Breast epithelium (tissue), 3 donors: ENCODE results near the gene FAP.

Experiments used
- POLR2A ChIP-seq: fragments of 450-650 bp; IDR thresholded peaks from one replicate; pipeline ENCODE4 v1.6.1; 2016; ENCODE audit warnings: antibody characterized with exemption, mild to moderate bottlenecking, moderate library complexity
- POLR2AphosphoS5 ChIP-seq, 3 donors: sonication (generic); formaldehyde crosslinking; IDR thresholded peaks; one replicate each; pipeline ENCODE4 v1.6.1; 2017; ENCODE audit warnings: antibody characterized with exemption in 3 of 3
- TF ChIP-seq, protein P1 (sequence below), 3 donors: fragments of 450-650 bp; IDR thresholded peaks; one replicate each; pipeline ENCODE4 v1.5.1; 2016 to 2017; ENCODE audit warnings: antibody characterized with exemption in 3 of 3, mild to moderate bottlenecking in 3 of 3, moderate library complexity in 3 of 3

GRCh38 chr2:162125138-162125537 lies 118.1 kb downstream of the FAP start:
- TF ChIP-seq, protein P1, sequence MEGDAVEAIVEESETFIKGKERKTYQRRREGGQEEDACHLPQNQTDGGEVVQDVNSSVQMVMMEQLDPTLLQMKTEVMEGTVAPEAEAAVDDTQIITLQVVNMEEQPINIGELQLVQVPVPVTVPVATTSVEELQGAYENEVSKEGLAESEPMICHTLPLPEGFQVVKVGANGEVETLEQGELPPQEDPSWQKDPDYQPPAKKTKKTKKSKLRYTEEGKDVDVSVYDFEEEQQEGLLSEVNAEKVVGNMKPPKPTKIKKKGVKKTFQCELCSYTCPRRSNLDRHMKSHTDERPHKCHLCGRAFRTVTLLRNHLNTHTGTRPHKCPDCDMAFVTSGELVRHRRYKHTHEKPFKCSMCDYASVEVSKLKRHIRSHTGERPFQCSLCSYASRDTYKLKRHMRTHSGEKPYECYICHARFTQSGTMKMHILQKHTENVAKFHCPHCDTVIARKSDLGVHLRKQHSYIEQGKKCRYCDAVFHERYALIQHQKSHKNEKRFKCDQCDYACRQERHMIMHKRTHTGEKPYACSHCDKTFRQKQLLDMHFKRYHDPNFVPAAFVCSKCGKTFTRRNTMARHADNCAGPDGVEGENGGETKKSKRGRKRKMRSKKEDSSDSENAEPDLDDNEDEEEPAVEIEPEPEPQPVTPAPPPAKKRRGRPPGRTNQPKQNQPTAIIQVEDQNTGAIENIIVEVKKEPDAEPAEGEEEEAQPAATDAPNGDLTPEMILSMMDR (IDR thresholded peaks at IDR 0.05): no peak
- TF ChIP-seq POLR2A: no peak
- no peak for TF ChIP-seq POLR2AphosphoS5 (IDR thresholded peaks at IDR 0.05)
